A673 (cell line): ENCODE data around the gene VASH2. TPM values are rescaled to one million over a fixed set of nuclear protein-coding genes. Genes with fewer than 3 reads are reported as not detected.

Source experiments
- BruUV-seq: library from RNA; stranded (reverse); fragments of 400-500 nt; replicated peaks from 2 replicates; lab custom pipeline; 2021; lab: Mats Ljungman, UMichigan
- CTCF ChIA-PET: fragments of 300-600 bp; sonication (Branson Sonifier 250); formaldehyde crosslinking; loops from one replicate; lab custom pipeline; 2022; ENCODE audit warnings: antibody characterized with exemption; lab: Charles Lee
- POLR2A ChIA-PET: fragments of 300-600 bp; sonication (Branson Sonifier 250); formaldehyde crosslinking; loops from one replicate; lab custom pipeline; 2022; ENCODE audit warnings: antibody characterized with exemption; ENCODE audit not compliant: low non-redundant PET; lab: Charles Lee
- DNase-seq: peaks from one replicate; pipeline ENCODE4 v3.0.0-alpha.2; 2015; ENCODE audit warnings: low spot score
- H3K27ac ChIP-seq: fragments of 200-600 bp; sonication (generic); 2 replicates; pipeline ENCODE4 v1.5.1; 2016; ENCODE audit warnings: mixed run types, low read depth, mild to moderate bottlenecking, mixed read lengths, antibody characterized with exemption, low read length; ENCODE audit not compliant: poor library complexity, severe bottlenecking
- H3K27me3 ChIP-seq: fragments of 200-600 bp; sonication (generic); replicated peaks from 2 replicates; pipeline ENCODE4 v1.6.1; 2017; ENCODE audit warnings: mixed run types, low read depth, mild to moderate bottlenecking, mixed read lengths, antibody characterized with exemption, low read length; ENCODE audit not compliant: insufficient read depth, poor library complexity
- H3K36me3 ChIP-seq: fragments of 200-600 bp; sonication (generic); 2 replicates; pipeline ENCODE4 v1.6.1; 2016; ENCODE audit warnings: mixed run types, mild to moderate bottlenecking, mixed read lengths, antibody characterized with exemption, low read length; ENCODE audit not compliant: insufficient read depth, poor library complexity, severe bottlenecking
- H3K4me1 ChIP-seq: fragments of 200-600 bp; sonication (generic); 2 replicates; pipeline ENCODE4 v1.6.1; 2017; ENCODE audit warnings: mixed run types, mild to moderate bottlenecking, mixed read lengths, antibody characterized with exemption, low read length; ENCODE audit not compliant: insufficient read depth, poor library complexity, severe bottlenecking
- H3K4me3 ChIP-seq: fragments of 200-600 bp; sonication (generic); 2 replicates; pipeline ENCODE4 v1.5.1; 2016; ENCODE audit warnings: low read depth, mixed run types, mild to moderate bottlenecking, mixed read lengths, low read length; ENCODE audit not compliant: poor library complexity, severe bottlenecking
- H3K9me3 ChIP-seq: fragments of 200-600 bp; sonication (generic); 2 replicates; pipeline ENCODE4 v1.6.1; 2016; ENCODE audit warnings: mixed run types, low read depth, mild to moderate bottlenecking, mixed read lengths, antibody characterized with exemption, low read length; ENCODE audit not compliant: poor library complexity, severe bottlenecking
- EZH2 ChIP-seq: fragments of 200-600 bp; sonication (generic); IDR thresholded peaks from 2 replicates; pipeline ENCODE4 v1.6.1; 2017; ENCODE audit warnings: borderline replicate concordance, low read depth, mild to moderate bottlenecking, mixed read lengths, antibody characterized with exemption, low read length; ENCODE audit not compliant: poor library complexity, severe bottlenecking
- intact Hi-C: fragments of 100-400 bp; cut with micrococcal nuclease; formaldehyde crosslinking; loops from one replicate; pipeline ENCODE4 v1.10.0; 2022; ENCODE audit not compliant: unreplicated experiment
- total RNA-seq: library from RNA; stranded (reverse); gene quantifications from 2 replicates; pipeline ENCODE4 v1.2.3, GENCODE V29; 2021
- TF ChIP-seq, protein P1 (sequence below): fragments of 300-800, 200-600 bp; sonication (generic); conservative IDR thresholded peaks from 2 replicates; pipeline ENCODE4 v1.5.1; 2017; ENCODE audit warnings: low read depth, mild to moderate bottlenecking, antibody characterized with exemption, low read length, moderate library complexity, mixed read lengths

The VASH2 gene
- total RNA-seq, 1 experiment from 2014 or later = 2.7 TPM

- H3K27me3 ChIP-seq = no peaks in the 10 kb centered on the region
- CTCF ChIA-PET = no interaction called here
- no peak overlapping the region for H3K27ac ChIP-seq
- H3K36me3 ChIP-seq = no peaks in the 10 kb centered on the region
- POLR2A ChIA-PET = no interaction called here
- BruUV-seq = no TSS peak
- no peak overlapping the region for H3K4me3 ChIP-seq
- no peaks in the 10 kb centered on the region for H3K4me1 ChIP-seq
- H3K9me3 ChIP-seq = no peaks in the 10 kb centered on the region
- DNase-seq = no peak
- intact Hi-C loops = no loop called here
- no peak for TF ChIP-seq EZH2
- TF ChIP-seq, protein P1, sequence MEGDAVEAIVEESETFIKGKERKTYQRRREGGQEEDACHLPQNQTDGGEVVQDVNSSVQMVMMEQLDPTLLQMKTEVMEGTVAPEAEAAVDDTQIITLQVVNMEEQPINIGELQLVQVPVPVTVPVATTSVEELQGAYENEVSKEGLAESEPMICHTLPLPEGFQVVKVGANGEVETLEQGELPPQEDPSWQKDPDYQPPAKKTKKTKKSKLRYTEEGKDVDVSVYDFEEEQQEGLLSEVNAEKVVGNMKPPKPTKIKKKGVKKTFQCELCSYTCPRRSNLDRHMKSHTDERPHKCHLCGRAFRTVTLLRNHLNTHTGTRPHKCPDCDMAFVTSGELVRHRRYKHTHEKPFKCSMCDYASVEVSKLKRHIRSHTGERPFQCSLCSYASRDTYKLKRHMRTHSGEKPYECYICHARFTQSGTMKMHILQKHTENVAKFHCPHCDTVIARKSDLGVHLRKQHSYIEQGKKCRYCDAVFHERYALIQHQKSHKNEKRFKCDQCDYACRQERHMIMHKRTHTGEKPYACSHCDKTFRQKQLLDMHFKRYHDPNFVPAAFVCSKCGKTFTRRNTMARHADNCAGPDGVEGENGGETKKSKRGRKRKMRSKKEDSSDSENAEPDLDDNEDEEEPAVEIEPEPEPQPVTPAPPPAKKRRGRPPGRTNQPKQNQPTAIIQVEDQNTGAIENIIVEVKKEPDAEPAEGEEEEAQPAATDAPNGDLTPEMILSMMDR = no peak
Measured at GRCh38 chr1:212982430-212983152, 32.2 kb downstream of the VASH2 start.

DNA sequence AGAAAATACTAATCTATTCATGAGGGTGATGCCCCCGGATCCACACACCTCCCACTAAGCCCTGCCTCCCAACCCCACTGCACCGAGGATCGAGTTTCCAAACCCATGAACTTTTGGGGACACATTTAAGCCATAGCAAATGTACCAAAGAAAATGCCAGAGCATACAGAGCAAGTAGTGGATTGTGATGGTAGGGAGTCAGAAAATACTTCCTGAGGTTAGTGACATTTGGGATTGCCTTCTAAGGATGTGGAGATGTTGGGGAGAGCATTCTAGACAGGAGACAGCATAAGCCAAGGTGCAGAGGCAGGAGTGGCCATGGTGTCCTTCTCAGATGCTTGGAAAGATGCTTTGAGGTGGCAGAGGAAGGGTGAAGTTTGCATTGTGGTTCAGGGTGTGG, 33.1 kb downstream of the VASH2 start:
- POLR2A ChIA-PET = no interaction called here
- intact Hi-C loops = no loop called here
- TF ChIP-seq EZH2 = no peak
- TF ChIP-seq, protein P1 = no peak

GRCh38 chr1:212984522-212985291, 34.4 kb downstream of the VASH2 start:
- Histone ChIP-seq H3K27ac (no peak overlapping the region), H3K9me3 (no peaks in the 10 kb centered on the region), H3K36me3 (no peaks in the 10 kb centered on the region), H3K4me1 (no peaks in the 10 kb centered on the region), H3K27me3 (no peaks in the 10 kb centered on the region), H3K4me3 (no peak overlapping the region)
- no peak for TF ChIP-seq EZH2
- ChIA-PET POLR2A (interaction anchor here (0.6 kb wide), 1 partner anchor 175 kb away, joined by 15 read pairs; no protein-coding TSS in a partner anchor), CTCF (no interaction called here)
- intact Hi-C loops = no loop called here
- no peak for DNase-seq
- no TSS peak for BruUV-seq

More for the DNA sequence above, 33.1 kb downstream of the VASH2 start:
- BruUV-seq = no TSS peak
- Histone ChIP-seq H3K36me3 (no peaks in the 10 kb centered on the region), H3K27me3 (no peaks in the 10 kb centered on the region), H3K9me3 (no peaks in the 10 kb centered on the region), H3K27ac (no peak overlapping the region), H3K4me1 (no peaks in the 10 kb centered on the region), H3K4me3 (no peak overlapping the region)
- no peak for DNase-seq
- CTCF ChIA-PET = no interaction called here
